Measurements from ENCODE around the gene RGL4.
"Not testable (repeated sequence)": the region's sequence is repeated elsewhere in the genome, so short reads cannot be mapped to it uniquely, and the experiment has no call there.

Gene RGL4

DNA sequence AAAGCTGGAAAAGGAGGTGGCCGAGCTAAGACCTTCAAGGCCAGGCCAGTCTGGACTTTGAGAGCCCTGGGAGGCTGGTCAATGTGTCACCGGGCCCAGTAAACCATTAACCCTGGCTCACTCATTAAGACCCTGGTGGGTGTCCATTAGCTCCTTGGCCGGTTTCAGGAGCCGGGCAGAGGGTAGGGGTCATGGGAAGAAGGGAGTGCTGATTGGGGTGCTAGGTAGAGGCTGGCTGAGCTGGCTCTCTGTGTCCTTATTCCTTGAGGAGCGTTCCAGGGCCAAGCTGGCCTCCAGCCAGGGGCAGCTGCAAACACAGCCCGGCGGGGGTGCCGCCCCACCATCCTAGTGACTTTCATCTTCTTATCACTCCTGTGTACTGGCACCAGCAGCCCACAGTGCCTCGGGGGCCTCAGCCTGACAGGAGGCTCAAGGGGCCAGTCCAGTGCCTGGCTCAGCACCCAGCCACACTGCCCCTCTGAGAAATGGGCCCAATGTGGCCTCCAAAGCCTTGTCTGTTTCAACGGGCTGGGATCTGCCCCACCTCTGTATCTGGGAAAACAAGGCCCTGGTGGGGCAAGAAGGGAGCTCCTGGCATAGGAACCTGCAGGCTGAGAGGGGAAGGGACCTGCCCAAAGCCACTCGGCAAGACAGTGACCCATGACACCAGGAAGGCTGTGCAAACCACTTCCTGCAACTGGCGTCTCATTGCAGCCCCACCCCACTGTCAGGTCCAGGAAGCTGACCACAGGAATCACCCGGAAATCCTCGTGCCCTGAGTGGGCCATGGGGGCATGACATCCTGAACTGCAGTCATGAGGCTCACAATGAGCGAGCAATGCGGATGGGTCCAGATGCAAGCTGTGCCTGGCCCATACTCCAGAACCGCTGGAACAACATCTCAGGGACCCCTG is 15.1 kb upstream of the RGL4 start:
- no peaks in the 10 kb centered on the region for H3F3A ChIP-seq (ENCODE audit: control insufficient read depth, insufficient read depth)
- H3K27ac ChIP-seq (ENCODE audit: low read depth, low read length): no peak overlapping the region
- H3K79me2 ChIP-seq (ENCODE audit: control insufficient read depth, low read length): no peaks in the 10 kb centered on the region
- TF ChIP-seq, protein P1, sequence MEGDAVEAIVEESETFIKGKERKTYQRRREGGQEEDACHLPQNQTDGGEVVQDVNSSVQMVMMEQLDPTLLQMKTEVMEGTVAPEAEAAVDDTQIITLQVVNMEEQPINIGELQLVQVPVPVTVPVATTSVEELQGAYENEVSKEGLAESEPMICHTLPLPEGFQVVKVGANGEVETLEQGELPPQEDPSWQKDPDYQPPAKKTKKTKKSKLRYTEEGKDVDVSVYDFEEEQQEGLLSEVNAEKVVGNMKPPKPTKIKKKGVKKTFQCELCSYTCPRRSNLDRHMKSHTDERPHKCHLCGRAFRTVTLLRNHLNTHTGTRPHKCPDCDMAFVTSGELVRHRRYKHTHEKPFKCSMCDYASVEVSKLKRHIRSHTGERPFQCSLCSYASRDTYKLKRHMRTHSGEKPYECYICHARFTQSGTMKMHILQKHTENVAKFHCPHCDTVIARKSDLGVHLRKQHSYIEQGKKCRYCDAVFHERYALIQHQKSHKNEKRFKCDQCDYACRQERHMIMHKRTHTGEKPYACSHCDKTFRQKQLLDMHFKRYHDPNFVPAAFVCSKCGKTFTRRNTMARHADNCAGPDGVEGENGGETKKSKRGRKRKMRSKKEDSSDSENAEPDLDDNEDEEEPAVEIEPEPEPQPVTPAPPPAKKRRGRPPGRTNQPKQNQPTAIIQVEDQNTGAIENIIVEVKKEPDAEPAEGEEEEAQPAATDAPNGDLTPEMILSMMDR (IDR thresholded peaks at IDR 0.05; ENCODE audit: low read depth, low read length, poor library complexity, severe bottlenecking): no peak
- TF ChIP-seq EZH2phosphoT487 (IDR thresholded peaks at IDR 0.05; ENCODE audit: borderline replicate concordance, low read length): no peak
- H4K20me1 ChIP-seq (ENCODE audit: control insufficient read depth, insufficient read depth, low read depth, low read length): no peaks in the 10 kb centered on the region
- no peaks in the 10 kb centered on the region for H3K36me3 ChIP-seq (ENCODE audit: control insufficient read depth, low read length)
- no peak overlapping the region for H3K4me2 ChIP-seq (ENCODE audit: low read length)
- H3K4me3 ChIP-seq (ENCODE audit: low read length): no peak overlapping the region
- no peaks in the 10 kb centered on the region for H3K27me3 ChIP-seq (ENCODE audit: control insufficient read depth, low read length)
- H3K9me2 ChIP-seq (replicated peaks; ENCODE audit: control insufficient read depth, low read length): no peaks in the 10 kb centered on the region
- H3K9me3 ChIP-seq (ENCODE audit: control insufficient read depth, insufficient read depth, low read length): no peaks in the 10 kb centered on the region
- H3K4me1 ChIP-seq (ENCODE audit: control insufficient read depth, low read length): no peaks in the 10 kb centered on the region

DNA sequence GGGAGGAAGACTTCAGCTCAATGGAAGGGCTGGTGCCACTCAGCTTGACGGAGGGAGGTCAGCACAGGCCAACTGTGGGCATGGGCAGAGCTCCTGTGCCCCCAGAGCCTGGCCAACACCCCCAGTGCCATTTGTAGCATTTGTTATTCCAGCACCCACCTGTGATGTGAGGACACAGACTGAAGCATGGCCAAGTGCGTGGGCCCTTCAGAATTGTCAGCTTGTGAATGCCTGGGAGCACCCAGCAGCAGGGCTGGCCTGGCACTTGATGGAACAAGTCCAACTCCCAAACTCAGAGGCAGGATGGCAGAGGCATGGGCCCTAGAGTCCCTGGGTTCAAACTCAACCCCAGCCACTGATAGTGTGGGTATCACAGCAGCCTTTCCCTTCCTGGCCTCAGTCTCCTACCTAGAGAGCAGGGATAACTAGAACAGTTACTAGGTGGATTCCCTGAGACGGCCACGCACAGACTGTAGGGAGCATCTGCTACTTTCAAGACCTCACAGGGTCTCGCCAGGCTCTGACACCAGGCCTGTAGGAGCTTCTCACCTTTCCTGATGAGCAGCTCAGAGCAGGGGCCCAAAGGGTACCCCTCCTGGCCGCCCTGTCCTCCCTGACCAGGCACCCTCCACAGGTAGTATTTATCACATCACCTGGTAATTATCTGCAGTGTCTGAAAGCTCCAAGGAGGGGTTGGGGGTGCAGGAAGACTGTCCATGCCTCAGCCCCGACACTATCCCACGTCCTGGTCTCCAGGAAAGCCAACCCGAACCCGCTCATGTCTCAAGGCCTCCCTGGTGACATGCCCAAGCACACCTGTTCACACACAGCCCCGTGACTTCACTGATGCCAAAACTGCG is 13.7 kb upstream of the RGL4 start:
- not testable (repeated sequence) for H3K4me2 ChIP-seq (ENCODE audit: low read length); H3K79me2 ChIP-seq (ENCODE audit: control insufficient read depth, low read length); H3K9me2 ChIP-seq (replicated peaks; ENCODE audit: control insufficient read depth, low read length); H4K20me1 ChIP-seq (ENCODE audit: control insufficient read depth, insufficient read depth, low read depth, low read length); H3K4me3 ChIP-seq (ENCODE audit: low read length); H3K27me3 ChIP-seq (ENCODE audit: control insufficient read depth, low read length); H3K36me3 ChIP-seq (ENCODE audit: control insufficient read depth, low read length); H3K4me1 ChIP-seq (ENCODE audit: control insufficient read depth, low read length); H3K9me3 ChIP-seq (ENCODE audit: control insufficient read depth, insufficient read depth, low read length); H3F3A ChIP-seq (ENCODE audit: control insufficient read depth, insufficient read depth); H3K27ac ChIP-seq (ENCODE audit: low read depth, low read length)

DNA sequence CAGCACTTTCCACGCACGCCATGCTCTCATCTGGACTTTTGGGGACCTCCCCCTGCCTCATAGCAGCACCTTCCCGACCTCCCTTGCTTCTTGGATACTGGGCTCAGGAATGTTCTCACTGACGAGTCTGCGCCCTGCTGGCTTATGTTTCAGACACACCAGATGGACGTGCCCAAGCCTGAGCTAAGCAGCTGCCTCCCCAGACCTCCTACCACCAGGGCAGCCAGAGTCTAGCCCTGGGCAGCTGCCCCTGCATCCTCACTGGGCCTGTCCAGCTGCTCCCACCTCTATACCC is 13.2 kb upstream of the RGL4 start:
- H3F3A ChIP-seq (ENCODE audit: control insufficient read depth, insufficient read depth): no peaks in the 10 kb centered on the region
- TF ChIP-seq EZH2phosphoT487 (IDR thresholded peaks at IDR 0.05; ENCODE audit: borderline replicate concordance, low read length): no peak
- TF ChIP-seq, protein P1 (IDR thresholded peaks at IDR 0.05; ENCODE audit: low read depth, low read length, poor library complexity, severe bottlenecking): no peak
- no peak overlapping the region for H3K4me3 ChIP-seq (ENCODE audit: low read length)
- H3K9me2 ChIP-seq (replicated peaks; ENCODE audit: control insufficient read depth, low read length): no peaks in the 10 kb centered on the region
- no peaks in the 10 kb centered on the region for H3K27me3 ChIP-seq (ENCODE audit: control insufficient read depth, low read length)
- no peak overlapping the region for H3K27ac ChIP-seq (ENCODE audit: low read depth, low read length)
- H3K4me1 ChIP-seq (ENCODE audit: control insufficient read depth, low read length): no peaks in the 10 kb centered on the region
- no peak overlapping the region for H3K4me2 ChIP-seq (ENCODE audit: low read length)
- no peaks in the 10 kb centered on the region for H3K79me2 ChIP-seq (ENCODE audit: control insufficient read depth, low read length)
- peaks cover 5% of the 10 kb centered on the region for H3K36me3 ChIP-seq (ENCODE audit: control insufficient read depth, low read length)
- no peaks in the 10 kb centered on the region for H3K9me3 ChIP-seq (ENCODE audit: control insufficient read depth, insufficient read depth, low read length)
- no peaks in the 10 kb centered on the region for H4K20me1 ChIP-seq (ENCODE audit: control insufficient read depth, insufficient read depth, low read depth, low read length)

DNA sequence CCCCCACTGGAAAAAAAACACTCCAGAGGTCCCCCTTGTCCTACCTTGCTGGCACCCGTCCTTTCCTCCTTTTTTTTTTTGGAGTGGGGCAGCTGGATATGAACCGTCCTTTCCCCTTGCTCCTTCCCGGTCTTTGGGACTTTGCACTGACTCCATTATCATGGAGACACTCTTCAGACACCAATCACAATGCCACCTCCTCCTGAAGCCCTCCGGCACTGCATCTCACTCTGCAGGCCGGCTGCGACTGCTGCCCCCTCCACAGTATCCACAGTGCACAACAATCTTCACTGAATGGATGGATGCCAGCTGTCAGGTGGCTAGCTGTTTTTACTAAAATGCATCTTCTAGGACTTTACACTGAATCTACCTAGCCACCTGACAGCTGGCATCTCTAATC is 12.7 kb upstream of the RGL4 start:
- no peaks in the 10 kb centered on the region for H3K9me2 ChIP-seq (replicated peaks; ENCODE audit: control insufficient read depth, low read length)
- no peaks in the 10 kb centered on the region for H3K79me2 ChIP-seq (ENCODE audit: control insufficient read depth, low read length)
- no peak for TF ChIP-seq EZH2phosphoT487 (IDR thresholded peaks at IDR 0.05; ENCODE audit: borderline replicate concordance, low read length)
- TF ChIP-seq, protein P1 (IDR thresholded peaks at IDR 0.05; ENCODE audit: low read depth, low read length, poor library complexity, severe bottlenecking): no peak
- H3K27ac ChIP-seq (ENCODE audit: low read depth, low read length): no peak overlapping the region
- H3K27me3 ChIP-seq (ENCODE audit: control insufficient read depth, low read length): no peaks in the 10 kb centered on the region
- H3K9me3 ChIP-seq (ENCODE audit: control insufficient read depth, insufficient read depth, low read length): no peaks in the 10 kb centered on the region
- H3F3A ChIP-seq (ENCODE audit: control insufficient read depth, insufficient read depth): no peaks in the 10 kb centered on the region
- H3K4me1 ChIP-seq (ENCODE audit: control insufficient read depth, low read length): no peaks in the 10 kb centered on the region
- no peak overlapping the region for H3K4me3 ChIP-seq (ENCODE audit: low read length)
- H4K20me1 ChIP-seq (ENCODE audit: control insufficient read depth, insufficient read depth, low read depth, low read length): no peaks in the 10 kb centered on the region
- H3K36me3 ChIP-seq (ENCODE audit: control insufficient read depth, low read length): peaks cover 5% of the 10 kb centered on the region
- no peak overlapping the region for H3K4me2 ChIP-seq (ENCODE audit: low read length)

Data from DOHH2 (cell line).